Measurements from ENCODE around the gene KRTAP12-3. TPM values are rescaled to one million over a fixed set of nuclear protein-coding genes. Genes with fewer than 3 reads are reported as not detected.

The KRTAP12-3 gene
- total RNA-seq, 1 donor from 2014 or later = not detected

DNA sequence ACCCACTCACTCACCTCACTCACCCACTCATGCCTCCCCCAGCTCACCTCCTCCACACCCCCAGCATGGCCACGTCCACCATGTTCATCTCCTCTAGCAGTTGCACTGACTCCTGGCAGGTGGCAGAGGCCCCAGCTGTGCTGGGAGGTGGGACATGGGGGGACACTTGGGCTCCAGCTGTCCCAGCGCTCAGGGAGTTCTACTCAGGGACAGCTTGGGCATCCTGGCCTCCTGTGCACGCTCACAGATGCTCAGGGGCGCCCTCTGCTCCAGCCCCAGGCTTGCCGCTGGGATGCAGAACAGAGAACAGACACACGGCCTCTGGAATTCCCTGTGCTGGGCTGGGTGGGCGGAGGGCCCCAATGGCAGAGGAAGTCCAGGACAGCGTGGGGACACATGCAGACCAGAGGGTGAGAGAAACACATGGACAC is 40.6 kb upstream of the KRTAP12-3 start:
- no peaks in the 10 kb centered on the region for H3K36me3 ChIP-seq (ENCODE audit: insufficient read depth, low read length)
- no peak for DNase-seq (ENCODE audit: low read depth)
- no peak overlapping the region for H3K9ac ChIP-seq (ENCODE audit: low read length)
- H3K79me2 ChIP-seq (ENCODE audit: insufficient read depth, low read length) = no peaks in the 10 kb centered on the region
- H3K4me1 Mint-ChIP-seq (ENCODE audit: low read depth, unreplicated experiment) = no peaks in the 10 kb centered on the region
- peaks cover 3% of the 10 kb centered on the region for H3K9me3 ChIP-seq (ENCODE audit: insufficient read depth, low read depth, low read length)
- no peaks in the 10 kb centered on the region for H3K27me3 ChIP-seq (ENCODE audit: insufficient read depth, low read length)
- no peaks in the 10 kb centered on the region for H4K20me1 ChIP-seq (ENCODE audit: insufficient read depth, low read length)
- no peaks in the 10 kb centered on the region for H3K4me1 ChIP-seq (ENCODE audit: insufficient read depth, low read length)
- no peak for TF ChIP-seq EZH2 (IDR thresholded peaks at IDR 0.05; ENCODE audit: insufficient read depth, low read length)
- TF ChIP-seq CTCF (IDR thresholded peaks at IDR 0.05; ENCODE audit: insufficient read depth, low read depth, low read length) = no peak
- no peak overlapping the region for H3K4me3 ChIP-seq (ENCODE audit: insufficient read depth, low read depth, low read length)
- H2AFZ ChIP-seq (ENCODE audit: low read depth, low read length) = no peak overlapping the region
- H3K4me3 Mint-ChIP-seq (ENCODE audit: unreplicated experiment) = no peak overlapping the region
- no peak for FAIRE-seq
- H3K27me3 Mint-ChIP-seq (ENCODE audit: low read depth, unreplicated experiment) = peaks cover 19% of the 10 kb centered on the region
- peaks cover 25% of the 10 kb centered on the region for H3K9me3 Mint-ChIP-seq (ENCODE audit: unreplicated experiment)
- H3K4me2 ChIP-seq (ENCODE audit: low read length) = no peak overlapping the region
- no peak overlapping the region for H3K27ac Mint-ChIP-seq (ENCODE audit: unreplicated experiment)
- no peak overlapping the region for H3K27ac ChIP-seq (ENCODE audit: low read depth, low read length)
- no peaks in the 10 kb centered on the region for H3K36me3 Mint-ChIP-seq (ENCODE audit: low read depth, unreplicated experiment)

- H3K27me3 ChIP-seq (ENCODE audit: insufficient read depth, low read length) = no peaks in the 10 kb centered on the region
- H3K27ac ChIP-seq (ENCODE audit: low read depth, low read length) = no peak overlapping the region
- Mint-ChIP-seq H3K4me3 (ENCODE audit: unreplicated experiment) (no peak overlapping the region), H3K4me1 (ENCODE audit: low read depth, unreplicated experiment) (no peaks in the 10 kb centered on the region), H3K9me3 (ENCODE audit: unreplicated experiment) (peaks cover 29% of the 10 kb centered on the region), H3K27ac (ENCODE audit: unreplicated experiment) (peak overlapping the region; percentile 20), H3K36me3 (ENCODE audit: low read depth, unreplicated experiment) (no peaks in the 10 kb centered on the region), H3K27me3 (ENCODE audit: low read depth, unreplicated experiment) (peaks cover 13% of the 10 kb centered on the region)
- no peaks in the 10 kb centered on the region for H4K20me1 ChIP-seq (ENCODE audit: insufficient read depth, low read length)
- H3K9ac ChIP-seq (ENCODE audit: low read length) = no peak overlapping the region
- TF ChIP-seq CTCF (IDR thresholded peaks at IDR 0.05; ENCODE audit: insufficient read depth, low read depth, low read length) (no peak), EZH2 (IDR thresholded peaks at IDR 0.05; ENCODE audit: insufficient read depth, low read length) (no peak)
- H3K4me3 ChIP-seq (ENCODE audit: insufficient read depth, low read depth, low read length) = no peak overlapping the region
- H3K36me3 ChIP-seq (ENCODE audit: insufficient read depth, low read length) = no peaks in the 10 kb centered on the region
- no peak overlapping the region for H3K4me2 ChIP-seq (ENCODE audit: low read length)
- H3K4me1 ChIP-seq (ENCODE audit: insufficient read depth, low read length) = no peaks in the 10 kb centered on the region
- H2AFZ ChIP-seq (ENCODE audit: low read depth, low read length) = no peak overlapping the region
- no peaks in the 10 kb centered on the region for H3K79me2 ChIP-seq (ENCODE audit: insufficient read depth, low read length)
- H3K9me3 ChIP-seq (ENCODE audit: insufficient read depth, low read depth, low read length) = peaks cover 4% of the 10 kb centered on the region
- DNase-seq (ENCODE audit: low read depth) (peak; percentile 2), FAIRE-seq (no peak)
These were observed 39.2 kb upstream of the KRTAP12-3 start for GRCh38 chr21:44618504-44618903.

- no peaks in the 10 kb centered on the region for H4K20me1 ChIP-seq (ENCODE audit: insufficient read depth, low read length)
- TF ChIP-seq CTCF (IDR thresholded peaks at IDR 0.05; ENCODE audit: insufficient read depth, low read depth, low read length) (no peak), EZH2 (IDR thresholded peaks at IDR 0.05; ENCODE audit: insufficient read depth, low read length) (no peak)
- no peak for DNase-seq (ENCODE audit: low read depth)
- no peak overlapping the region for H3K9ac ChIP-seq (ENCODE audit: low read length)
- Mint-ChIP-seq H3K9me3 (ENCODE audit: unreplicated experiment) (peaks cover 32% of the 10 kb centered on the region), H3K4me1 (ENCODE audit: low read depth, unreplicated experiment) (no peaks in the 10 kb centered on the region), H3K27me3 (ENCODE audit: low read depth, unreplicated experiment) (peaks cover 13% of the 10 kb centered on the region), H3K36me3 (ENCODE audit: low read depth, unreplicated experiment) (no peaks in the 10 kb centered on the region), H3K27ac (ENCODE audit: unreplicated experiment) (no peak overlapping the region), H3K4me3 (ENCODE audit: unreplicated experiment) (no peak overlapping the region)
- H3K4me2 ChIP-seq (ENCODE audit: low read length) = no peak overlapping the region
- FAIRE-seq = no peak
- no peaks in the 10 kb centered on the region for H3K79me2 ChIP-seq (ENCODE audit: insufficient read depth, low read length)
- H3K27me3 ChIP-seq (ENCODE audit: insufficient read depth, low read length) = no peaks in the 10 kb centered on the region
- H3K9me3 ChIP-seq (ENCODE audit: insufficient read depth, low read depth, low read length) = peaks cover 4% of the 10 kb centered on the region
- H3K27ac ChIP-seq (ENCODE audit: low read depth, low read length) = no peak overlapping the region
- H2AFZ ChIP-seq (ENCODE audit: low read depth, low read length) = no peak overlapping the region
- H3K36me3 ChIP-seq (ENCODE audit: insufficient read depth, low read length) = no peaks in the 10 kb centered on the region
- H3K4me1 ChIP-seq (ENCODE audit: insufficient read depth, low read length) = no peaks in the 10 kb centered on the region
- H3K4me3 ChIP-seq (ENCODE audit: insufficient read depth, low read depth, low read length) = no peak overlapping the region
These were observed 38.8 kb upstream of the KRTAP12-3 start for GRCh38 chr21:44618909-44619308.

All from astrocyte (in vitro differentiated cells and primary cell).